Measurements from ENCODE around the gene ELF3. TPM values are rescaled to one million over a fixed set of nuclear protein-coding genes. Genes with fewer than 3 reads are reported as not detected.
A peak's percentile ranks its signal among the peaks of the same experiment; 100 is the strongest.
"Not testable (repeated sequence)": the region's sequence is repeated elsewhere in the genome, so short reads cannot be mapped to it uniquely, and the experiment has no call there.

Gene ELF3
- total RNA-seq, 1 donor from 2014 or later: not detected

- Histone ChIP-seq H3K4me3 (ENCODE audit: low read length in 3 of 3) (no peak overlapping the region), H3K9me3 (ENCODE audit: control insufficient read depth in 3 of 3, low read length in 3 of 3) (no peaks in the 10 kb centered on the region), H3K27me3 (ENCODE audit: control insufficient read depth in 3 of 3, insufficient read depth in 3 of 3, low read length in 3 of 3) (peaks cover 0 to 8% (median 0%) of the 10 kb centered on the region in 3 donors), H3K4me1 (ENCODE audit: control insufficient read depth in 3 of 3, insufficient read depth in 3 of 3, low read length in 3 of 3) (no peaks in the 10 kb centered on the region), H3K9ac (ENCODE audit: low read depth in 1 of 3, low read length in 3 of 3) (peak overlapping the region in 1 of 3 donors; percentile 16), H3K27ac (ENCODE audit: low read depth, low read length) (no peak overlapping the region), H3K36me3 (ENCODE audit: control insufficient read depth in 3 of 3, insufficient read depth in 3 of 3, low read length in 3 of 3) (peaks cover 0 to 7% (median 0%) of the 10 kb centered on the region in 3 donors)
Observed at GRCh38 chr1:202016022-202016810, 5.8 kb downstream of the ELF3 start.

DNA sequence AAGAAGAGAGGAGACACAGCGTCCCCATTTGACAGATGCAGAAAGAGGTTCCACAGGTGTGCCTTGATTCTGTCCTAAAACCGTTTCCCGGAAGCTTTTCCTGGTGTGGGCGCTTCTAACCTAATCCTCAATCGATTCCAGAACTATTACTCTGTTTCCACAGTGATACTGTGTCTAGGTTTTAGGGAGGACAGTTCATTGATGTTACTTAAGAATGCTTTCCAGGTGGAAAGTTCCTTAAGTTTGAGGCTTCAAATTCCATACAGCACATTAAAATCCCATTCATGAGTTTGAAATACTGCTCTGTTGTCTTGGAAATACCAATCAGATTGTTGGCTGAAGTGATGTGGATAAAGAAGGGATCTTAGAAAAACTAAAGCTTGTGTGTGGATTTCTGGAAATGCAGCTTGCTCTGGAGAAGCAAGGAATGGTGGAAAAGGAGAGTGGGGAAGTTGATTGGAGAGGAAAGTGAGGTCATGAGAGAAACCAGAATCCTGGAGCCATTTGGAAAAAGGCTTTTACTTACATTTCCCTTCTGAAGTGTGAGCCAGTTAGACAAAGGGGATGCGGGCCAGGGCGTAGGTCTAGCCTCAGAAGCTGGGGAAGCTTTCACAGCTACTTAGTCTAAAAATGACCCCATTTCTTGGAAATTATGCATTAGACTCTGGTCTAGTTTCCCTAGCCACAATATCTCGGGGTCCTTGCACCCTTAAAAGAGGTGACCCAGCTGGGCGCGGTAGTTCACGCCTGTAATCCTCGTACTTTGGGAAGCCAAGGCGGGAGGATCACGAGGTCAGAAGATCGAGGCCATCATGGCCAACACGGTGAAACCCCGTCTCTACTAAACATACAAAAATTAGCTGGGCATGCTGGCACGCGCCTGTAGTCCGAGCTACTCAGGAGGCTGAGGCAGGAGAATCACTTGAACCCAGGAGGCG is 6.7 kb downstream of the ELF3 start:
- Histone ChIP-seq H3K27me3 (ENCODE audit: control insufficient read depth in 3 of 3, insufficient read depth in 3 of 3, low read length in 3 of 3) (peaks cover 0 to 8% (median 2%) of the 10 kb centered on the region in 3 donors), H3K9ac (ENCODE audit: low read depth in 1 of 3, low read length in 3 of 3) (no peak overlapping the region), H3K27ac (ENCODE audit: low read depth, low read length) (no peak overlapping the region), H3K36me3 (ENCODE audit: control insufficient read depth in 3 of 3, insufficient read depth in 3 of 3, low read length in 3 of 3) (peaks cover 0 to 7% (median 0%) of the 10 kb centered on the region in 3 donors), H3K4me1 (ENCODE audit: control insufficient read depth in 3 of 3, insufficient read depth in 3 of 3, low read length in 3 of 3) (no peaks in the 10 kb centered on the region), H3K9me3 (ENCODE audit: control insufficient read depth in 3 of 3, low read length in 3 of 3) (no peaks in the 10 kb centered on the region), H3K4me3 (ENCODE audit: low read length in 3 of 3) (no peak overlapping the region)

DNA sequence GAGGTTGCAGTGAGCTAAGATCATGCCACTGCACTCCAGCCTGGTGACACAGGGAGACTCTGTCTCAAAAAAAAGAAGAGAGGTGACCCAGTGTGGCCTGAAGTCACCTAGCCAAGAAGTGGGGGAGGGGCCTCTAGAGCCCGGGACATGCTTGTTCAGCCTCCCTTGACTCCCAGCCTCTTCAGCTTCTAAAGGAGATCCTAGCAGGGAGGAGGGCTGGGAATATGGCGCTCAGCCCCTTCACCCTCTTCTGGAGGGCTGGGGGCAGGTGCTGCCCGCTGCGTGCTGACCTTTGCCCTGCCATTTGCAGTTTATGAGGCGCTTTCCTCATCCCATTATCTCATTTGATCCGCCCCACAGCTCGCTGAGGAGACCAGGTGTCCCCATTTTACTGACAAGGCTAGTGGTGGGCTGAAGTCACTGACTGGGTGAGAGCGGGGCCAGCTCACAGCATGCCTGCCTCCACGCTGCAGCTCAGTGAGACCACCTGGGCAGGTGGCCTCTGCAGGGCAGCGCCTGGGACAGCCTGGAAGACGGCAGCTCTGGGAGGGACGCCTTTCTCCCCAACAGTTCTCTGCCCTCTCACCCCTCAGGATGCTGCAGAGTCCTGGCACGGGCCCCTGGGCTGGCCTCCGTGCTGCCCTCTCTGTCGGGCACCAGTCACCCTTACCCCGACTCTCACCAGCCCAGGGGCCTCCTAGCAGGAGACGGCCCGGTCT is 7.5 kb downstream of the ELF3 start:
- peaks cover 0 to 5% (median 0%) of the 10 kb centered on the region in 3 donors for H3K36me3 ChIP-seq (ENCODE audit: control insufficient read depth in 3 of 3, insufficient read depth in 3 of 3, low read length in 3 of 3)
- H3K27ac ChIP-seq (ENCODE audit: low read depth, low read length): no peak overlapping the region
- no peaks in the 10 kb centered on the region for H3K9me3 ChIP-seq (ENCODE audit: control insufficient read depth in 3 of 3, low read length in 3 of 3)
- no peak overlapping the region for H3K4me3 ChIP-seq (ENCODE audit: low read length in 3 of 3)
- H3K27me3 ChIP-seq (ENCODE audit: control insufficient read depth in 3 of 3, insufficient read depth in 3 of 3, low read length in 3 of 3): peaks cover 2 to 8% (median 3%) of the 10 kb centered on the region in 3 donors
- H3K9ac ChIP-seq (ENCODE audit: low read depth in 1 of 3, low read length in 3 of 3): no peak overlapping the region
- H3K4me1 ChIP-seq (ENCODE audit: control insufficient read depth in 3 of 3, insufficient read depth in 3 of 3, low read length in 3 of 3): no peaks in the 10 kb centered on the region

GRCh38 chr1:202018468-202019234 is 8.3 kb downstream of the ELF3 start:
- Histone ChIP-seq H3K27ac (ENCODE audit: low read depth, low read length) (no peak overlapping the region), H3K9me3 (ENCODE audit: control insufficient read depth in 3 of 3, low read length in 3 of 3) (no peaks in the 10 kb centered on the region), H3K4me3 (ENCODE audit: low read length in 3 of 3) (no peak overlapping the region), H3K4me1 (ENCODE audit: control insufficient read depth in 3 of 3, insufficient read depth in 3 of 3, low read length in 3 of 3) (no peaks in the 10 kb centered on the region), H3K36me3 (ENCODE audit: control insufficient read depth in 3 of 3, insufficient read depth in 3 of 3, low read length in 3 of 3) (peaks cover 0 to 4% (median 0%) of the 10 kb centered on the region in 3 donors), H3K9ac (ENCODE audit: low read depth in 1 of 3, low read length in 3 of 3) (no peak overlapping the region), H3K27me3 (ENCODE audit: control insufficient read depth in 3 of 3, insufficient read depth in 3 of 3, low read length in 3 of 3) (peaks cover 2 to 8% (median 5%) of the 10 kb centered on the region in 3 donors)

DNA sequence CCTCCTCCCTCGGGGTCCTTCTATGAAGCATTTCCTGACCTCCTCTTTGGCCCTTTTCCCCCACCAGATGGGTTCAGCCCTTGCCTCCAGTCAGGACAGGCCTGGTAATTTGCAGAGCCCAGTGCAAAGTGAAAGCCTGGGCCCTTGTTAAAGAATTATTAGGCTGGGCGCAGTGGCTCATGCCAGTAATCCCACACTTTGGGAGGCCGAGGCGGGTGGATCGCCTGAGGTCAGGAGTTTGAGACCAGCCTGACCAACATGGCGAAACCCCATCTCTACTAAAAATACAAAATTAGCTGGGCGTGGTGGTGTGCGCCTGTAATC is 8.8 kb downstream of the ELF3 start:
- H3K27ac ChIP-seq (ENCODE audit: low read depth, low read length); H3K9me3 ChIP-seq (ENCODE audit: control insufficient read depth in 3 of 3, low read length in 3 of 3); H3K4me1 ChIP-seq (ENCODE audit: control insufficient read depth in 3 of 3, insufficient read depth in 3 of 3, low read length in 3 of 3); H3K9ac ChIP-seq (ENCODE audit: low read depth in 1 of 3, low read length in 3 of 3); H3K4me3 ChIP-seq (ENCODE audit: low read length in 3 of 3); H3K27me3 ChIP-seq (ENCODE audit: control insufficient read depth in 3 of 3, insufficient read depth in 3 of 3, low read length in 3 of 3); H3K36me3 ChIP-seq (ENCODE audit: control insufficient read depth in 3 of 3, insufficient read depth in 3 of 3, low read length in 3 of 3): not testable (repeated sequence)

GRCh38 chr1:202023001-202023433 is 12.6 kb downstream of the ELF3 start:
- H3K36me3 ChIP-seq (ENCODE audit: control insufficient read depth in 3 of 3, insufficient read depth in 3 of 3, low read length in 3 of 3): no peaks in the 10 kb centered on the region
- no peaks in the 10 kb centered on the region for H3K9me3 ChIP-seq (ENCODE audit: control insufficient read depth in 3 of 3, low read length in 3 of 3)
- H3K9ac ChIP-seq (ENCODE audit: low read depth in 1 of 3, low read length in 3 of 3): no peak overlapping the region
- H3K4me3 ChIP-seq (ENCODE audit: low read length in 3 of 3): no peak overlapping the region
- H3K27ac ChIP-seq (ENCODE audit: low read depth, low read length): no peak overlapping the region
- H3K27me3 ChIP-seq (ENCODE audit: control insufficient read depth in 3 of 3, insufficient read depth in 3 of 3, low read length in 3 of 3): peaks cover 2 to 7% (median 5%) of the 10 kb centered on the region in 3 donors
- no peaks in the 10 kb centered on the region for H3K4me1 ChIP-seq (ENCODE audit: control insufficient read depth in 3 of 3, insufficient read depth in 3 of 3, low read length in 3 of 3)

DNA sequence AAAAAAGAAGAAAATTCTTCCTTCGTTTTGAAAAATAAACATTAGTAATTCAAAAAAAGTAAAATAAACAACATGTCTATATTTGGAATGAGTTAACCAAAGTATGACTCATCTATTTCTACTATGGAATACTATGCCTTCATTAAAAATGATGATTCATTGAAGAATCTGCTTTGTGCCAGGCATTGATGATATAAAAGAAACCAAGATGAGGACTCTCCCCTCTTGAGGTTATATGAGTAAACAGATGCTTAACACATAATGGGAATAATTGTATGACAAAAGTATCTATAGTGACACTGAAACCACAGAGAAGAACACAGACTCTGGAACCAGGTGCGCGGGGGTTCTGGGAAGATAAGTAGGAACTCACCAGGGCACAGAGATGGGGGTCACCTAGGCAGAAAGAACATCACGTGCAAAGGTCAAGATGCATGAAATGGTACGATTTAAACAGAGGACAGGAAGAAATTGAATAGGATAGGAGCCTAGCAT is 18.8 kb downstream of the ELF3 start:
- Histone ChIP-seq H3K9me3 (ENCODE audit: control insufficient read depth in 3 of 3, low read length in 3 of 3) (no peaks in the 10 kb centered on the region), H3K4me1 (ENCODE audit: control insufficient read depth in 3 of 3, insufficient read depth in 3 of 3, low read length in 3 of 3) (no peaks in the 10 kb centered on the region), H3K9ac (ENCODE audit: low read depth in 1 of 3, low read length in 3 of 3) (no peak overlapping the region), H3K36me3 (ENCODE audit: control insufficient read depth in 3 of 3, insufficient read depth in 3 of 3, low read length in 3 of 3) (no peaks in the 10 kb centered on the region), H3K27ac (ENCODE audit: low read depth, low read length) (no peak overlapping the region), H3K27me3 (ENCODE audit: control insufficient read depth in 3 of 3, insufficient read depth in 3 of 3, low read length in 3 of 3) (no peaks in the 10 kb centered on the region), H3K4me3 (ENCODE audit: low read length in 3 of 3) (no peak overlapping the region)

DNA sequence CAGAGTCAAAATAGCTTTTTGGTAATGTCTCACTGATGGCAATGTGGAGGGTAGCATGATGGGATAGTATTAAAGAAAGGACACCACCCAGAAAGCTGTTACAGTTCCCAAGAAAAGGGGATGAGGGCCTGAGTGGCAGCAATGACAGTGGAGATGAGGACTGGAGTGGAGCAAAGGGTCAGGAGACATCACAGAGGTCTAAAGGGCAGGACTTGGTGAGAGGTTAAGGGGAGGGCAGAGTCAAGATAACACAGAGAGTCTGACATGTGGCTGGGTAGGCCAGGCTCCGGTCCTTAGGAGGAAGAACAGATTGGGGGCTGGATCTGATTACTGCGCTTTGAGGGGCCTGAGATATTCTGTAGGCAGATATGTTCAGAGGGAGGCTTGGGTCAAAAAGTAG is 19.3 kb downstream of the ELF3 start:
- Histone ChIP-seq H3K9me3 (ENCODE audit: control insufficient read depth in 3 of 3, low read length in 3 of 3) (no peaks in the 10 kb centered on the region), H3K4me1 (ENCODE audit: control insufficient read depth in 3 of 3, insufficient read depth in 3 of 3, low read length in 3 of 3) (no peaks in the 10 kb centered on the region), H3K4me3 (ENCODE audit: low read length in 3 of 3) (no peak overlapping the region), H3K9ac (ENCODE audit: low read depth in 1 of 3, low read length in 3 of 3) (no peak overlapping the region), H3K27ac (ENCODE audit: low read depth, low read length) (no peak overlapping the region), H3K27me3 (ENCODE audit: control insufficient read depth in 3 of 3, insufficient read depth in 3 of 3, low read length in 3 of 3) (no peaks in the 10 kb centered on the region), H3K36me3 (ENCODE audit: control insufficient read depth in 3 of 3, insufficient read depth in 3 of 3, low read length in 3 of 3) (no peaks in the 10 kb centered on the region)

DNA sequence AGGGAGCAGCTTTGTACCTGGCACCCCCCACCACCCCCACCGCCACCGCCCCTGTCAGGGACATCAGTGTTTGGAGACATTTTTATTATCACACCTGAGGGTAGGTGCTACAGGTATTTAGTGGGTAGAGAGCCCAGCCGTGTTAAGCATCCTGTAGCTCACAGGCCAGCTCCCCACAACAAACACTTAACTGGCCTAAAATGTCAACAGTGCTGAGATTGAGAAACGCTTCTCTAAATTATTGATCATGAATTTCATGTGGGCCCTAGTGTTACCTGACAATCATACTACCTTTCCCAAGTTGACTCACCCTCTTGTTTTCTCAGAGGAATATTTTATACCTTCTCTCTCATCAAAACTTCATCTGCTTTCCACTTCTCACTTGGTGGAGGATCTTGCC is 21.4 kb downstream of the ELF3 start:
- Histone ChIP-seq H3K36me3 (ENCODE audit: control insufficient read depth in 3 of 3, insufficient read depth in 3 of 3, low read length in 3 of 3) (no peaks in the 10 kb centered on the region), H3K4me1 (ENCODE audit: control insufficient read depth in 3 of 3, insufficient read depth in 3 of 3, low read length in 3 of 3) (no peaks in the 10 kb centered on the region), H3K27me3 (ENCODE audit: control insufficient read depth in 3 of 3, insufficient read depth in 3 of 3, low read length in 3 of 3) (no peaks in the 10 kb centered on the region), H3K27ac (ENCODE audit: low read depth, low read length) (no peak overlapping the region), H3K4me3 (ENCODE audit: low read length in 3 of 3) (no peak overlapping the region), H3K9me3 (ENCODE audit: control insufficient read depth in 3 of 3, low read length in 3 of 3) (no peaks in the 10 kb centered on the region), H3K9ac (ENCODE audit: low read depth in 1 of 3, low read length in 3 of 3) (no peak overlapping the region)

Measured in skeletal muscle tissue (tissue), 4 donors.